GM23248 (cell line): ENCODE results near the gene FBXW8. TPM values are rescaled to one million over a fixed set of nuclear protein-coding genes. Genes with fewer than 3 reads are reported as not detected.

Source experiments
- DNase-seq: peaks from one replicate; pipeline ENCODE4 v3.0.0-alpha.2; 2015
- H2AFZ ChIP-seq: fragments of 200-600 bp; sonication (generic); 2 replicates; pipeline ENCODE4 v1.6.1; 2016; ENCODE audit warnings: antibody characterized with exemption
- H3F3A ChIP-seq: fragments of 200-600 bp; sonication (generic); 2 replicates; pipeline ENCODE4 v1.6.1; 2016; ENCODE audit warnings: mild to moderate bottlenecking, antibody characterized with exemption, mixed run types; ENCODE audit not compliant: insufficient read depth
- H3K27ac ChIP-seq: fragments of 200-600 bp; sonication (generic); 2 replicates; pipeline ENCODE4 v1.5.1; 2016; ENCODE audit warnings: mild to moderate bottlenecking
- H3K27me3 ChIP-seq: fragments of 200-600 bp; sonication (generic); replicated peaks from 2 replicates; pipeline ENCODE4 v1.6.1; 2016; ENCODE audit warnings: mild to moderate bottlenecking; ENCODE audit not compliant: insufficient read depth
- H3K36me3 ChIP-seq: fragments of 200-600 bp; sonication (generic); 2 replicates; pipeline ENCODE4 v1.6.1; 2016; ENCODE audit warnings: low read depth, mild to moderate bottlenecking
- H3K4me1 ChIP-seq: fragments of 200-600 bp; sonication (generic); 2 replicates; pipeline ENCODE4 v1.6.1; 2016; ENCODE audit warnings: mild to moderate bottlenecking; ENCODE audit not compliant: insufficient read depth
- H3K4me2 ChIP-seq: fragments of 200-600 bp; sonication (generic); one replicate; pipeline ENCODE4 v1.6.1; 2016; ENCODE audit warnings: mild to moderate bottlenecking; ENCODE audit not compliant: unreplicated experiment
- H3K4me3 ChIP-seq: fragments of 200-600 bp; sonication (generic); 2 replicates; pipeline ENCODE4 v1.5.1; 2016; ENCODE audit warnings: mild to moderate bottlenecking
- H3K79me2 ChIP-seq: fragments of 200-600 bp; sonication (generic); 2 replicates; pipeline ENCODE4 v1.6.1; 2016; ENCODE audit warnings: mild to moderate bottlenecking; ENCODE audit not compliant: insufficient read depth
- H3K9ac ChIP-seq: fragments of 200-600 bp; sonication (generic); 2 replicates; pipeline ENCODE4 v1.6.1; 2016; ENCODE audit warnings: mild to moderate bottlenecking
- H3K9me2 ChIP-seq: fragments of 200-600 bp; sonication (generic); 2 replicates; pipeline ENCODE4 v1.6.1; 2016; ENCODE audit warnings: mixed run types, mild to moderate bottlenecking, moderate library complexity; ENCODE audit not compliant: insufficient read depth
- H3K9me3 ChIP-seq: fragments of 200-600 bp; sonication (generic); one replicate; pipeline ENCODE4 v1.6.1; 2017; ENCODE audit warnings: low read depth
- H4K20me1 ChIP-seq: fragments of 200-600 bp; sonication (generic); 2 replicates; pipeline ENCODE4 v1.6.0; 2016; ENCODE audit not compliant: insufficient read depth
- EZH2 ChIP-seq: fragments of 200-600 bp; sonication (generic); IDR thresholded peaks from 2 replicates; pipeline ENCODE4 v1.6.1; 2018; ENCODE audit warnings: antibody characterized with exemption, mild to moderate bottlenecking; ENCODE audit not compliant: insufficient read depth, poor library complexity, severe bottlenecking
- EZH2phosphoT487 ChIP-seq: fragments of 200-600 bp; sonication (generic); IDR thresholded peaks from 2 replicates; pipeline ENCODE4 v1.6.1; 2018; ENCODE audit warnings: antibody characterized with exemption, moderate library complexity, mild to moderate bottlenecking, low read depth; ENCODE audit not compliant: insufficient read depth
- WGBS, 2 experiments: methylation state at CpG; one replicate each; pipeline ENCODE4 v1.1.6; 2015 to 2017; ENCODE audit warnings: low lambda C conversion rate in 2 of 2, low coverage in 1 of 2; ENCODE audit errors: missing lambda C conversion rate in 2 of 2; 5-methylcytosine and 5-hydroxymethylcytosine counted together
- in situ Hi-C: fragments of 300-500 bp; cut with MboI; formaldehyde crosslinking; loops from 2 replicates; pipeline ENCODE4 v1.15.0; 2020
- polyA plus RNA-seq: library from polyadenylated mRNA; unstranded; fragments of >200 nt; fragmentation: Nextera tagmentation; extraction: Ambion mirVana; gene quantifications from 2 replicates; pipeline ENCODE4 v1.2.1, GENCODE V29; 2016
- total RNA-seq: library from RNA; depleted of rRNA; stranded (reverse); fragments of >200 nt; shearing (Covaris generic); gene quantifications from 2 replicates; pipeline ENCODE4 v1.2.3, GENCODE V29; 2014

The FBXW8 gene
- total and polyA plus RNA-seq, 2 experiments from 2014 or later, result 12.7 to 23.1 TPM

DNA sequence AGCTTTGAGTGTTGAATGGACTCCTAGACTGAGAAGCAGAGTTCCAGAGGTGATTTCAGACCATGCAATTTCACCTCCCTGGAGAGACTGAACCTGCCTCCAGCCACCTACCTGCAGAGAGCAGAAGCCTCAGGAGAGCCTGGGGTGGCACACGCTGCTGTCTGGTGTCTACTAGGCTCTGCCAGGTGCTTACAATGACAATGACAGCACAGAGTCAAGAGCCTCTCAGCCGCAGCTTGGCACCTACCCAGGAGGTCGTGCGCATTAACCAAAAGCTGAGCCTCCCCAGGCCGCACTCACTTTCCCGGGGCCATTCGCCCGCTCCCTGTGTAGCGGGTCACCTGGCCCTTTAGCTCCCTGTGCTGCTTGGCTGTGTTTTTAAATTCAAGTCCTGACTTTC lies 125.3 kb downstream of the FBXW8 start:
- H3K4me3 ChIP-seq, result no peak overlapping the region
- no peaks in the 10 kb centered on the region for H3K36me3 ChIP-seq
- TF ChIP-seq EZH2 (no peak), EZH2phosphoT487 (no peak)
- no peak overlapping the region for H3K4me2 ChIP-seq
- H3K4me1 ChIP-seq, result no peaks in the 10 kb centered on the region
- no peaks in the 10 kb centered on the region for H3K9me3 ChIP-seq
- H3F3A ChIP-seq, result no peaks in the 10 kb centered on the region
- no peak overlapping the region for H3K9ac ChIP-seq
- H2AFZ ChIP-seq, result no peak overlapping the region
- H3K27me3 ChIP-seq, result no peaks in the 10 kb centered on the region; the same call in 1 of the 2 replicates
- H3K79me2 ChIP-seq, result no peaks in the 10 kb centered on the region
- H3K27ac ChIP-seq, result no peak overlapping the region
- H4K20me1 ChIP-seq, result no peaks in the 10 kb centered on the region
- DNase-seq, result no peak
- H3K9me2 ChIP-seq, result no peaks in the 10 kb centered on the region
- in situ Hi-C loops, result no loop called here
- 56 to 65% methylated on average over 9 of the region's 9 CpGs for WGBS, 2 experiments

DNA sequence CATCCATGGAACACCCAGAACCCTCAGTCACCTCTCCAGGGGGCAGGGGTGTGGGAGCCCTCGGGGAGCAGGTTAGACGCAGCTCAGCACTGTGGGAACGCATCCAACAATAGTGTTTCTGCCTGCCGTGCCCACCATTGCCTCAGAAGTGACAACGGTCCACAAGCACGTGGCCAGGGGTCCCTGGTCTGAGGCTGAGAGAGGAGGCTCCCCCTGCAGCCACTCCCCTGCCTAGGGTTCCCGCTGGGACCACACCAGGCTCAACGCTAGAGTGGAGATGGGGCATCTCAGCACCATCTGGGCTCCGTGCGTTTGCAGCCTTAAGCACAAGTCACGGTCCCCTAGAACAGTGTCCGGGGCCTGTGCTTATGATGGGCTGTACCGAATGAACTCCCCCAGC lies 125.8 kb downstream of the FBXW8 start:
- no peaks in the 10 kb centered on the region for H3K9me3 ChIP-seq
- H4K20me1 ChIP-seq, result no peaks in the 10 kb centered on the region
- H3K27ac ChIP-seq, result no peak overlapping the region
- WGBS, 2 experiments, result 52 to 53% methylated on average over 13 of the region's 13 CpGs
- no peaks in the 10 kb centered on the region for H3K9me2 ChIP-seq
- no peak overlapping the region for H3K4me3 ChIP-seq
- H3K27me3 ChIP-seq, result no peaks in the 10 kb centered on the region; the same call in 1 of the 2 replicates
- no peak for TF ChIP-seq EZH2
- TF ChIP-seq EZH2phosphoT487, result no peak
- no peaks in the 10 kb centered on the region for H3K79me2 ChIP-seq
- DNase-seq, result no peak
- H3K4me2 ChIP-seq, result no peak overlapping the region
- no peaks in the 10 kb centered on the region for H3F3A ChIP-seq
- in situ Hi-C loops, result no loop called here
- no peak overlapping the region for H2AFZ ChIP-seq
- no peaks in the 10 kb centered on the region for H3K4me1 ChIP-seq
- no peaks in the 10 kb centered on the region for H3K36me3 ChIP-seq
- H3K9ac ChIP-seq, result no peak overlapping the region

DNA sequence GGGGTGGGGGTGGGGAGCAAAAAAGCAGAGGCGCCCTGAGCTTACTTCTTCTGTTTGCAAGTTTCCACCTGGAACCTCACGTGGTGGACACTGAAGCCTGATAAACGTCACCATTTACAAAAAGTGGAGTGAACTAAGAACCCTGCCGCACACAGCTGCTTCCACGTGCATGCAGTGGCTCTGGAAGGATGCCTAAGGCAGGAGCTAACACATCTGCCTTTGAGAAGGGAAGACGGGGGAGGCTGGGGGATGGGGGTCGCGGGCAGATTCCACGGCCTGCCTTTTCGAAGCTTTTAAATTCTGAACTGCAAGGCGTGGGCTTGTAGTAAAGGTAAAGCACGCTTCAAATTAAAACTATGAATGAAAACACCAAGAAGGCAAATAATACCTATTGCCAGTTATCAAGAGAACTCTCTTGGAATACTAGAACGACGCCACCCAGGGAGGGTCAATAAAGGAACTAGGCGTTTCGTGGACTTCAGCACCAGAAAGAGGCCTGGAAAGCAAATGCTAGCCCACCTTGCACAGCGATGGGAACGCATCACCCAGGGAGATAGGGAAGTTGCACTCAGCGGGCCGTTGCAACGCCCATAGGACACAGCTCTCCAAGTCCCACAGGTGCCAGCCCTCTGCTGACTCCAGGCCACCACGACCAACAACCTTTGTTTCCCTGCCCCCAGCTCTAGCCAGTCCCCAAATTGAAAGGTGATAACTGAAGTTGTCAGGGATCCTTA lies 126.7 kb downstream of the FBXW8 start:
- H3K4me1 ChIP-seq, result no peaks in the 10 kb centered on the region
- 36 to 43% methylated on average over 20 to 22 of the region's 22 CpGs for WGBS, 2 experiments
- no peaks in the 10 kb centered on the region for H3K79me2 ChIP-seq
- H3K4me3 ChIP-seq, result no peak overlapping the region
- no peaks in the 10 kb centered on the region for H3F3A ChIP-seq
- H3K27me3 ChIP-seq, result no peaks in the 10 kb centered on the region; the same call in 1 of the 2 replicates
- TF ChIP-seq EZH2phosphoT487 (no peak), EZH2 (no peak)
- no peak overlapping the region for H3K4me2 ChIP-seq
- H3K9ac ChIP-seq, result no peak overlapping the region
- in situ Hi-C loops, result no loop called here
- no peaks in the 10 kb centered on the region for H3K9me2 ChIP-seq
- DNase-seq, result no peak
- H3K36me3 ChIP-seq, result no peaks in the 10 kb centered on the region
- H3K9me3 ChIP-seq, result no peaks in the 10 kb centered on the region
- H3K27ac ChIP-seq, result no peak overlapping the region
- H2AFZ ChIP-seq, result no peak overlapping the region
- H4K20me1 ChIP-seq, result no peaks in the 10 kb centered on the region

DNA sequence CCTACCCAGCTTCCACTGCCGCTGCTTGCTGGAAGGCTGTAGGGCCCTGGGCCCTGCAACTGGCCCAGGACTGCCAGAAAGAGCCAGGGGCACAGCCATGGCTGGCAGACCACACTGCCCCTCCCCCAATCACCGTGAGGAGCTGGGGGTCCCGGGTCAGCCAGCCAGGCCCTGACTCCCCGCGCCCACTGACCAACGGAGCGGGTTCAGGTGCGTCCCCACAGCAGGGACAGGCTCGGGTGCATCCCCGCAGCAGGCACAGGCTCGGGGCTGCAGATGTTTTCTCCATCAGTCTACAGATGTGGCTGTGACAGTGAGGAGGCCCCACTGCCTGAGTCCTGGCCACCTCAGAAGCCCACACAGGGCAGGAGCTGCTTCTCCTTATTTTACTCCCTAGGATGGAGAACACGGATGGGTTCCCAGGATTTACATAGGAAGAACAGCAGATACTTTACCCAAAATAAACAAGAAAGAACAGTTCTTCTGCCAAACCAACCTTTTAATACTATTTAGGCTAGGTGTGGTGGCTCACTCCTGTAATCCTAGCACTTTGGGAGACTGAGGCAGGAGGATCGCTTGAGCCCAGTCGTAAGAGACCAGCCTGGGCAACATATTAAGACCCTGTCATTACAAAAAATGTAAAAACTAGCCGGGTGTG lies 127.4 kb downstream of the FBXW8 start:
- no peak overlapping the region for H3K27ac ChIP-seq
- no peaks in the 10 kb centered on the region for H3K79me2 ChIP-seq
- TF ChIP-seq EZH2 (no peak), EZH2phosphoT487 (no peak)
- H3K9me3 ChIP-seq, result no peaks in the 10 kb centered on the region
- no peaks in the 10 kb centered on the region for H3K4me1 ChIP-seq
- H2AFZ ChIP-seq, result no peak overlapping the region
- no peaks in the 10 kb centered on the region for H3K36me3 ChIP-seq
- H3K9ac ChIP-seq, result no peak overlapping the region
- no peak overlapping the region for H3K4me3 ChIP-seq
- H3K4me2 ChIP-seq, result no peak overlapping the region
- 70% methylated on average over 14 to 15 of the region's 15 CpGs for WGBS, 2 experiments
- H3K9me2 ChIP-seq, result no peaks in the 10 kb centered on the region
- in situ Hi-C loops, result no loop called here
- no peak for DNase-seq
- H3K27me3 ChIP-seq, result no peaks in the 10 kb centered on the region; the same call in none of the 2 replicates
- no peaks in the 10 kb centered on the region for H3F3A ChIP-seq
- no peaks in the 10 kb centered on the region for H4K20me1 ChIP-seq
